ENCODE measurements around the gene PCBP1.

GRCh38 chr2:70086278-70086837, 919 bp upstream of the PCBP1 start:
- TF ChIP-seq CTCF (IDR thresholded peaks at IDR 0.05) (no peak), EP300 (IDR thresholded peaks at IDR 0.05) (no peak)
